KMS-11 (cell line): ENCODE results near the gene PARVB.
"Not testable (repeated sequence)": the region's sequence is repeated elsewhere in the genome, so short reads cannot be mapped to it uniquely, and the experiment has no call there.

Experiments
- H2AFZ ChIP-seq: fragments of 200-600 bp; sonication (generic); 2 replicates; pipeline ENCODE4 v1.6.1; 2016; ENCODE audit warnings: antibody characterized with exemption, mixed run types, low read depth
- H3K27ac ChIP-seq: fragments of 200-600 bp; sonication (generic); 2 replicates; pipeline ENCODE4 v1.6.1; 2016; ENCODE audit warnings: mild to moderate bottlenecking, mixed run types
- H3K27me3 ChIP-seq: fragments of 200-600 bp; sonication (generic); 2 replicates; pipeline ENCODE4 v1.6.1; 2017; ENCODE audit warnings: mild to moderate bottlenecking, low read depth, mixed run types, moderate library complexity; ENCODE audit not compliant: insufficient read depth
- H3K36me3 ChIP-seq: fragments of 200-600 bp; sonication (generic); 2 replicates; pipeline ENCODE4 v1.6.1; 2017; ENCODE audit warnings: mild to moderate bottlenecking, mixed run types; ENCODE audit not compliant: insufficient read depth
- H3K4me1 ChIP-seq: fragments of 200-600 bp; sonication (generic); 2 replicates; pipeline ENCODE4 v1.6.1; 2016; ENCODE audit warnings: mild to moderate bottlenecking, low read depth, mixed run types; ENCODE audit not compliant: poor library complexity, severe bottlenecking
- H3K4me2 ChIP-seq: fragments of 200-600 bp; sonication (generic); 2 replicates; pipeline ENCODE4 v1.7.0; 2016; ENCODE audit warnings: mild to moderate bottlenecking, mixed run types
- H3K4me3 ChIP-seq: fragments of 200-600 bp; sonication (generic); IDR thresholded peaks from 2 replicates; pipeline ENCODE4 v1.6.1; 2017; ENCODE audit warnings: low read depth, low read length, mixed read lengths; ENCODE audit not compliant: insufficient read depth
- H3K79me2 ChIP-seq: fragments of 200-600 bp; sonication (generic); 2 replicates; pipeline ENCODE4 v1.6.1; 2016; ENCODE audit warnings: low read depth, mixed run types; ENCODE audit not compliant: insufficient read depth
- H3K9ac ChIP-seq: fragments of 200-600 bp; sonication (generic); 2 replicates; pipeline ENCODE4 v1.6.1; 2016; ENCODE audit warnings: mild to moderate bottlenecking, mixed run types
- H4K20me1 ChIP-seq: fragments of 200-600 bp; sonication (generic); 2 replicates; pipeline ENCODE4 v1.6.1; 2016; ENCODE audit warnings: mild to moderate bottlenecking, mixed run types; ENCODE audit not compliant: insufficient read depth
- CTCF ChIP-seq: fragments of 200-600 bp; sonication (generic); conservative IDR thresholded peaks from 2 replicates; pipeline ENCODE4 v1.6.1; 2017; ENCODE audit warnings: low read depth, mild to moderate bottlenecking, antibody characterized with exemption, low read length, moderate library complexity, mixed read lengths

PARVB gene

GRCh38 chr22:44109416-44109815 is 85.3 kb downstream of the PARVB start:
- H3K27me3 ChIP-seq, result no peaks in the 10 kb centered on the region
- H4K20me1 ChIP-seq, result no peaks in the 10 kb centered on the region
- H3K27ac ChIP-seq, result no peak overlapping the region
- no peak overlapping the region for H3K4me3 ChIP-seq
- no peak overlapping the region for H3K4me2 ChIP-seq
- no peaks in the 10 kb centered on the region for H3K79me2 ChIP-seq
- H3K36me3 ChIP-seq, result no peaks in the 10 kb centered on the region
- TF ChIP-seq CTCF, result no peak
- H2AFZ ChIP-seq, result no peak overlapping the region
- H3K9ac ChIP-seq, result no peak overlapping the region
- no peaks in the 10 kb centered on the region for H3K4me1 ChIP-seq

DNA sequence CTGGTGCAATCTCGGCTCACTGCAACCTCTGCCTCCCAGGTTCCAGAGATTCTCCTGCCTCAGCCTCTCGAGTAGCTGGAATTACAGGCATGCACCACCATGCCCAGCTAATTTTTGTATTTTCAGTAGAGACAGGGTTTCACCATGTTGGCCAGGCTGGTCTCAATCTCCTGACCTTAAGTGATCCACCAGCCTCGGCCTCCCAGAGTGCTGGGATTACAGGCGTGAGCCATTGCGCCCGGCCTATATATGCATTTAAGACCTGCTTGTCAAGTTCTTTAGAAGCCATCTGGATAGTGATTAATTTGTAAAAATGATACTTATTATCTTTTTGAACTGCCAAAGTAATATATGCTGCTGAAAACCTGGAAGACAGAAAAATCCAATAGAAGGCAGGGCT is 86.6 kb downstream of the PARVB start:
- not testable (repeated sequence) for H4K20me1 ChIP-seq, H3K9ac ChIP-seq, H3K79me2 ChIP-seq, H3K4me2 ChIP-seq, H3K4me3 ChIP-seq, H3K4me1 ChIP-seq, H3K36me3 ChIP-seq, H2AFZ ChIP-seq, H3K27ac ChIP-seq, H3K27me3 ChIP-seq

GRCh38 chr22:44111562-44112155 is 87.6 kb downstream of the PARVB start:
- H2AFZ ChIP-seq, result no peak overlapping the region
- H3K79me2 ChIP-seq, result no peaks in the 10 kb centered on the region
- no peaks in the 10 kb centered on the region for H3K4me1 ChIP-seq
- H3K36me3 ChIP-seq, result no peaks in the 10 kb centered on the region
- no peak overlapping the region for H3K4me2 ChIP-seq
- H3K27me3 ChIP-seq, result no peaks in the 10 kb centered on the region
- no peak overlapping the region for H3K9ac ChIP-seq
- no peak overlapping the region for H3K4me3 ChIP-seq
- TF ChIP-seq CTCF, result no peak
- no peak overlapping the region for H3K27ac ChIP-seq
- H4K20me1 ChIP-seq, result no peaks in the 10 kb centered on the region

- H4K20me1 ChIP-seq, result no peaks in the 10 kb centered on the region
- no peaks in the 10 kb centered on the region for H3K4me1 ChIP-seq
- no peaks in the 10 kb centered on the region for H3K27me3 ChIP-seq
- no peak for TF ChIP-seq CTCF
- no peak overlapping the region for H3K27ac ChIP-seq
- H3K36me3 ChIP-seq, result no peaks in the 10 kb centered on the region
- no peak overlapping the region for H3K4me3 ChIP-seq
- H3K9ac ChIP-seq, result no peak overlapping the region
- no peak overlapping the region for H3K4me2 ChIP-seq
- no peak overlapping the region for H2AFZ ChIP-seq
- H3K79me2 ChIP-seq, result no peaks in the 10 kb centered on the region
Observed at GRCh38 chr22:44112191-44112590, 88.1 kb downstream of the PARVB start.

- no peaks in the 10 kb centered on the region for H4K20me1 ChIP-seq
- no peaks in the 10 kb centered on the region for H3K79me2 ChIP-seq
- no peak for TF ChIP-seq CTCF
- H3K4me3 ChIP-seq, result no peak overlapping the region
- H3K9ac ChIP-seq, result no peak overlapping the region
- H3K27me3 ChIP-seq, result no peaks in the 10 kb centered on the region
- no peaks in the 10 kb centered on the region for H3K4me1 ChIP-seq
- no peak overlapping the region for H3K4me2 ChIP-seq
- no peaks in the 10 kb centered on the region for H3K36me3 ChIP-seq
- no peak overlapping the region for H3K27ac ChIP-seq
- no peak overlapping the region for H2AFZ ChIP-seq
Observed at GRCh38 chr22:44116331-44116730, 92.2 kb downstream of the PARVB start.
